ENCODE results near the gene PPFIA2.

- TF ChIP-seq CTCF (IDR thresholded peaks at IDR 0.05), result no peak
- no peak for TF ChIP-seq POLR2A (IDR thresholded peaks at IDR 0.05)
Observed at GRCh38 chr12:81303935-81304334, 455.2 kb downstream of the PPFIA2 start.
